Neural progenitor cell (in vitro differentiated cells): ENCODE results near the gene GHR. TPM values are rescaled to one million over a fixed set of nuclear protein-coding genes. Genes with fewer than 3 reads are reported as not detected.

ENCODE experiments used
- DNase-seq: peaks from one replicate; pipeline ENCODE4 v3.0.0-alpha.2; 2016; ENCODE audit warnings: low spot score
- H2AFZ ChIP-seq: fragments of 200-600 bp; sonication (generic); replicated peaks from 2 replicates; pipeline ENCODE4 v1.6.1; 2016; ENCODE audit warnings: antibody characterized with exemption
- H3F3A ChIP-seq: fragments of 200-600 bp; sonication (generic); 2 replicates; pipeline ENCODE4 v1.6.1; 2016; ENCODE audit warnings: antibody characterized with exemption, low read depth
- H3K27ac ChIP-seq: fragments of 200-600 bp; sonication (generic); 2 replicates; pipeline ENCODE4 v1.5.1; 2016; ENCODE audit warnings: mild to moderate bottlenecking
- H3K27me3 ChIP-seq: fragments of 200-600 bp; sonication (generic); 2 replicates; pipeline ENCODE4 v1.6.1; 2016; ENCODE audit warnings: mild to moderate bottlenecking, moderate library complexity
- H3K36me3 ChIP-seq: fragments of 200-600 bp; sonication (generic); 2 replicates; pipeline ENCODE4 v1.5.1; 2016
- H3K4me1 ChIP-seq: fragments of 200-600 bp; sonication (generic); 2 replicates; pipeline ENCODE4 v1.6.1; 2016; ENCODE audit warnings: mixed run types
- H3K4me2 ChIP-seq: fragments of 200-600 bp; sonication (generic); 2 replicates; pipeline ENCODE4 v1.6.1; 2016
- H3K4me3 ChIP-seq: fragments of 200-600 bp; sonication (generic); 2 replicates; pipeline ENCODE4 v1.5.1; 2016
- H3K79me2 ChIP-seq: fragments of 200-600 bp; sonication (generic); 2 replicates; pipeline ENCODE4 v1.6.1; 2016; ENCODE audit warnings: low read depth
- H3K9ac ChIP-seq: fragments of 200-600 bp; sonication (generic); 2 replicates; pipeline ENCODE4 v1.6.1; 2016
- H3K9me3 ChIP-seq: fragments of 200-600 bp; sonication (generic); 2 replicates; pipeline ENCODE4 v1.5.1; 2016; ENCODE audit warnings: low read depth
- H4K20me1 ChIP-seq: fragments of 200-600 bp; sonication (generic); 2 replicates; pipeline ENCODE4 v1.6.1; 2016; ENCODE audit warnings: low read depth
- H3K27ac Mint-ChIP-seq: 3 replicates; pipeline ENCODE4 v1.8.0; 2021; ENCODE audit warnings: mixed read lengths
- H3K27me3 Mint-ChIP-seq: 2 replicates; pipeline ENCODE4 v1.8.0; 2022; ENCODE audit warnings: low read depth, mild to moderate bottlenecking, inconsistent platforms, moderate library complexity, mixed read lengths; ENCODE audit not compliant: insufficient read depth
- H3K36me3 Mint-ChIP-seq: 3 replicates; pipeline ENCODE4 v1.8.0; 2021; ENCODE audit warnings: mixed read lengths
- H3K4me1 Mint-ChIP-seq: 3 replicates; pipeline ENCODE4 v1.8.0; 2021; ENCODE audit warnings: mixed read lengths
- H3K4me3 Mint-ChIP-seq: 3 replicates; pipeline ENCODE4 v1.8.0; 2021; ENCODE audit warnings: mild to moderate bottlenecking, moderate library complexity, mixed read lengths
- H3K9me3 Mint-ChIP-seq: 3 replicates; pipeline ENCODE4 v1.8.0; 2020; ENCODE audit warnings: mixed read lengths
- EZH2 ChIP-seq: fragments of 200-600 bp; sonication (generic); IDR thresholded peaks from 2 replicates; pipeline ENCODE4 v1.6.1; 2017; ENCODE audit warnings: antibody characterized with exemption, mild to moderate bottlenecking, moderate library complexity
- EZH2phosphoT487 ChIP-seq: fragments of 200-600 bp; sonication (generic); IDR thresholded peaks from 2 replicates; pipeline ENCODE4 v1.6.1; 2017; ENCODE audit warnings: antibody characterized with exemption
- total RNA-seq: library from RNA; depleted of rRNA; stranded (reverse); fragments of >200 nt; gene quantifications from 2 replicates; pipeline ENCODE4 v1.2.3, GENCODE V29; 2015; ENCODE audit warnings: low replicate concordance
- TF ChIP-seq, protein P1 (sequence below): fragments of 200-600 bp; sonication (generic); IDR thresholded peaks from 2 replicates; pipeline ENCODE4 v1.5.1; 2017; ENCODE audit warnings: antibody characterized with exemption, mild to moderate bottlenecking

GHR gene
- total RNA-seq, 1 donor from 2014 or later = 0.07 TPM

DNA sequence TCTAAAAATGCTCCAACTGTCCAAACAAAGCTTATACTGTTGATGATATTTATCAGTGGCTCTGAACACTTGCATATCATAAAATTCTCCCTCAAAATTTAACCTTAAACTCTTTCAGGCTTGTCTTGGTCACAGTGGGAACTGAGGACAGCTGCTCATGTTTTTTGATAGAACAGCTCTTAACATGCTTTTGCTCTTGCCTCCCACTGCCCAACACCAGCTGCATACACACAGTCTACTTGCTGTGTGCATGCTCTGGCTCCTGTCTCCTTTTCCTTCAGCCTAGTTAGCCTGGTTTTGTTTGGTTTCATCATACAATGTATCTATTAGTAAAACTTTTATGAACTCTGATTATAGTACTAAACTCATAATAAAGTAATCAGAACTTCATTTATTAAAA, 64.6 kb downstream of the GHR start:
- Histone ChIP-seq H3F3A (no peaks in the 10 kb centered on the region), H2AFZ (no peak overlapping the region), H4K20me1 (no peaks in the 10 kb centered on the region), H3K36me3 (no peaks in the 10 kb centered on the region), H3K9ac (no peak overlapping the region), H3K27me3 (no peaks in the 10 kb centered on the region), H3K27ac (no peak overlapping the region), H3K4me3 (no peak overlapping the region), H3K4me2 (no peak overlapping the region), H3K79me2 (no peaks in the 10 kb centered on the region), H3K9me3 (no peaks in the 10 kb centered on the region), H3K4me1 (peaks cover 5% of the 10 kb centered on the region)
- no peaks in the 10 kb centered on the region for H3K27me3 Mint-ChIP-seq
- TF ChIP-seq, protein P1, sequence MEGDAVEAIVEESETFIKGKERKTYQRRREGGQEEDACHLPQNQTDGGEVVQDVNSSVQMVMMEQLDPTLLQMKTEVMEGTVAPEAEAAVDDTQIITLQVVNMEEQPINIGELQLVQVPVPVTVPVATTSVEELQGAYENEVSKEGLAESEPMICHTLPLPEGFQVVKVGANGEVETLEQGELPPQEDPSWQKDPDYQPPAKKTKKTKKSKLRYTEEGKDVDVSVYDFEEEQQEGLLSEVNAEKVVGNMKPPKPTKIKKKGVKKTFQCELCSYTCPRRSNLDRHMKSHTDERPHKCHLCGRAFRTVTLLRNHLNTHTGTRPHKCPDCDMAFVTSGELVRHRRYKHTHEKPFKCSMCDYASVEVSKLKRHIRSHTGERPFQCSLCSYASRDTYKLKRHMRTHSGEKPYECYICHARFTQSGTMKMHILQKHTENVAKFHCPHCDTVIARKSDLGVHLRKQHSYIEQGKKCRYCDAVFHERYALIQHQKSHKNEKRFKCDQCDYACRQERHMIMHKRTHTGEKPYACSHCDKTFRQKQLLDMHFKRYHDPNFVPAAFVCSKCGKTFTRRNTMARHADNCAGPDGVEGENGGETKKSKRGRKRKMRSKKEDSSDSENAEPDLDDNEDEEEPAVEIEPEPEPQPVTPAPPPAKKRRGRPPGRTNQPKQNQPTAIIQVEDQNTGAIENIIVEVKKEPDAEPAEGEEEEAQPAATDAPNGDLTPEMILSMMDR = no peak
- no peak for DNase-seq
- no peak overlapping the region for H3K27ac Mint-ChIP-seq
- H3K36me3 Mint-ChIP-seq = no peaks in the 10 kb centered on the region
- no peak overlapping the region for H3K4me3 Mint-ChIP-seq
- H3K9me3 Mint-ChIP-seq = peaks cover 3% of the 10 kb centered on the region
- H3K4me1 Mint-ChIP-seq = peaks cover 3% of the 10 kb centered on the region

DNA sequence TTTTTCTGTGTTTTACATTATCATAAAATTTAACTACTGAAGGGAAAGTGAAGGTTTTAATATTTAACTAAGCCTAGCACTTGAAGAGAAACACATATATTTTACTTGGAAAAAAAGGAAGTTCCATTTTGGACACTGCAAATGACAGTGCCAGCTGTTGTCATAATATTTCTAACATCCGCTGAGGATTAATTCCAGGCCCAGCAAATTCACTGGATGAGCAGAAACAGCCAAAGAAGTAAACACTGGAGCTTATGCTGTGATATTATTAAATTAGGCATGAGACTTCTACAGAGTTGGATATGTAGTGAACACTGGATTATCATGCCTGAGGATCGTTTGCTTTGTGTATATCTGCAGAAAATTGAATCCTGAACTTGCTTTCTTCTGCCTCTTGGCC, 67.6 kb downstream of the GHR start:
- TF ChIP-seq, protein P1 = no peak
- no peak for TF ChIP-seq EZH2
- TF ChIP-seq EZH2phosphoT487 = no peak
- no peak for DNase-seq
- H3K4me3 ChIP-seq = no peak overlapping the region
- no peaks in the 10 kb centered on the region for H3K9me3 ChIP-seq
- H3K27me3 ChIP-seq = no peaks in the 10 kb centered on the region
- H2AFZ ChIP-seq = no peak overlapping the region
- Mint-ChIP-seq H3K27ac (no peak overlapping the region), H3K27me3 (no peaks in the 10 kb centered on the region), H3K4me3 (no peak overlapping the region), H3K4me1 (peaks cover 9% of the 10 kb centered on the region), H3K9me3 (no peaks in the 10 kb centered on the region), H3K36me3 (no peaks in the 10 kb centered on the region)
- no peak overlapping the region for H3K27ac ChIP-seq
- H3K4me2 ChIP-seq = no peak overlapping the region
- peaks cover 5% of the 10 kb centered on the region for H3K4me1 ChIP-seq
- no peaks in the 10 kb centered on the region for H3K79me2 ChIP-seq
- H3K9ac ChIP-seq = no peak overlapping the region
- no peaks in the 10 kb centered on the region for H3K36me3 ChIP-seq
- H3F3A ChIP-seq = no peaks in the 10 kb centered on the region
- no peaks in the 10 kb centered on the region for H4K20me1 ChIP-seq

GRCh38 chr5:42491699-42492098, 68.5 kb downstream of the GHR start:
- peaks cover 6% of the 10 kb centered on the region for H3K4me1 ChIP-seq
- Mint-ChIP-seq H3K4me1 (peaks cover 10% of the 10 kb centered on the region), H3K9me3 (no peaks in the 10 kb centered on the region), H3K36me3 (no peaks in the 10 kb centered on the region), H3K4me3 (no peak overlapping the region), H3K27me3 (no peaks in the 10 kb centered on the region), H3K27ac (no peak overlapping the region)
- no peaks in the 10 kb centered on the region for H3K27me3 ChIP-seq
- H3K4me3 ChIP-seq = no peak overlapping the region
- no peaks in the 10 kb centered on the region for H3K79me2 ChIP-seq
- no peak overlapping the region for H3K4me2 ChIP-seq
- H4K20me1 ChIP-seq = no peaks in the 10 kb centered on the region
- no peak overlapping the region for H3K27ac ChIP-seq
- H3K36me3 ChIP-seq = no peaks in the 10 kb centered on the region
- no peak overlapping the region for H3K9ac ChIP-seq
- no peak overlapping the region for H2AFZ ChIP-seq
- no peaks in the 10 kb centered on the region for H3K9me3 ChIP-seq
- TF ChIP-seq, protein P1 = no peak
- TF ChIP-seq EZH2phosphoT487 (no peak), EZH2 (no peak)
- DNase-seq = peak; percentile 42
- H3F3A ChIP-seq = no peaks in the 10 kb centered on the region

DNA sequence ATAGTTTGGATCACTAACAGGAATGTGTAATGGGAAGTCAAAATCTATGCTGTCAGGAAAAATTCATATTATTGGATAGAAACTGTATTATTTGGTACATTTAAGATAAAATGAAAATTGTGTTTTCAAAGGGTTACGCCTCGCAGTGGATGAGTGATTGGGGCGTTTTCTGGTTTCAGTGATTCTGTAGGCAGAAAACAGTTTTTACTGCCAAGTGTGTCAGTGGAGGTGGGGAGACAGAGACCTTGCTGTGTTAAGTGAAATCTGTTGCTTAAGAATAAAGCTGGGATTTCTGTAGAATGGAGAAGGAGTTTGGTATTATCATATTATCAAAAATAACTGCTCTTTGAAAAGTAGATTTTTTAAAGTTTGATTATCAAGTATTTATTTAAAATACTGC, 69.7 kb downstream of the GHR start:
- Histone ChIP-seq H3K27ac (no peak overlapping the region), H3K27me3 (no peaks in the 10 kb centered on the region), H3K9ac (no peak overlapping the region), H2AFZ (no peak overlapping the region), H3K79me2 (no peaks in the 10 kb centered on the region), H3F3A (no peaks in the 10 kb centered on the region), H3K4me3 (no peak overlapping the region), H3K4me1 (peaks cover 11% of the 10 kb centered on the region), H3K4me2 (no peak overlapping the region), H3K36me3 (no peaks in the 10 kb centered on the region), H4K20me1 (no peaks in the 10 kb centered on the region), H3K9me3 (no peaks in the 10 kb centered on the region)
- peaks cover 15% of the 10 kb centered on the region for H3K4me1 Mint-ChIP-seq
- no peak for TF ChIP-seq EZH2
- TF ChIP-seq EZH2phosphoT487 = no peak
- TF ChIP-seq, protein P1 = no peak
- H3K4me3 Mint-ChIP-seq = no peak overlapping the region
- H3K27ac Mint-ChIP-seq = no peak overlapping the region
- no peak for DNase-seq
- no peaks in the 10 kb centered on the region for H3K9me3 Mint-ChIP-seq
- no peaks in the 10 kb centered on the region for H3K36me3 Mint-ChIP-seq
- no peaks in the 10 kb centered on the region for H3K27me3 Mint-ChIP-seq
